Brain pericyte (primary cell): Measurements from ENCODE around the gene CENPU.
"Not testable (repeated sequence)": the region's sequence is repeated elsewhere in the genome, so short reads cannot be mapped to it uniquely, and the experiment has no call there.

Source experiments
- DNase-seq: peaks from one replicate; pipeline ENCODE4 v3.0.0-alpha.2; 2012; ENCODE audit warnings: low read depth, low spot score

Gene CENPU

DNA sequence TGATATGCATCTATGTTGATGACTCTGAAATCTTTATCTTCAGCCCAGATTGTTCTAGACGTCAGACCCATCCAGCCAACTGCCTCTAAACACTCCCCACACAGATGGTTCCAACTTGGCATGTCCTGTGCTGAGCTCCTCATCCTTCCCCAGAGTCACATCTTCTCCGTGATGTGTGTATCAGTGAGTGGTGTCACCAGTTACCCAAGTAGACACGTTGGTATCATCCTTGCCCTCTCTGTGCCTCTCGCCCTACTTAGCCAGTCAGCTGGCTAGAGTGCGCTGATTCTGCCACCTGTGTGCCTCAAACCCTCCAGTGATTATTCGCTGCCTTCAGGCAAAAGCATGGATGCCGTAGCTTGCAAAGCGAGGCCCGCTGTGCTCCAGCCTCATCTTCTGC, 65.8 kb downstream of the CENPU start:
- DNase-seq, result no peak

DNA sequence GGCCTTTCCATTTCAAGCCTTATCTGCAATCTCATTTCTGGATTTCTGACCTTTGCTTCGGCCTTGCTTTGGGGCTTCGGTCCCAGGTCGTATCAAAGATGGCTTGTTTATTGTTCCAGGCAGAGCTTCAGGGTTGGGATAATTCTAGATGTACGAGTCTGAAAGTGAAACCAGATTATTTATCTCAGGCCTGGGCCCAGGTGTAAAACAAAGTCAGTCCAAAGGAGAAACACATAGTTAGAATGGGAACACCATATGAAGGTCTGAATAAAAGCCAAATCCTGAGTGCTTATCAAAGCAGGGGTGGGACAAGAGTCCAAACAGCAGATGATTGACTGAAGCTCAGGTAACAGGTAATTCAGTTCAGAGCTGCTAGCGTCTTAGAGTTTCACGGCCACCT, 67.2 kb downstream of the CENPU start:
- DNase-seq, result no peak

- DNase-seq, result no peak
Observed at GRCh38 chr4:184664445-184665210, 69.3 kb downstream of the CENPU start.

GRCh38 chr4:184662236-184662635, 71.7 kb downstream of the CENPU start:
- no peak for DNase-seq

- DNase-seq, result no peak
Observed at GRCh38 chr4:184660978-184661377, 72.9 kb downstream of the CENPU start.

- DNase-seq, result not testable (repeated sequence)
Observed at GRCh38 chr4:184657820-184658219, 76.1 kb downstream of the CENPU start.

DNA sequence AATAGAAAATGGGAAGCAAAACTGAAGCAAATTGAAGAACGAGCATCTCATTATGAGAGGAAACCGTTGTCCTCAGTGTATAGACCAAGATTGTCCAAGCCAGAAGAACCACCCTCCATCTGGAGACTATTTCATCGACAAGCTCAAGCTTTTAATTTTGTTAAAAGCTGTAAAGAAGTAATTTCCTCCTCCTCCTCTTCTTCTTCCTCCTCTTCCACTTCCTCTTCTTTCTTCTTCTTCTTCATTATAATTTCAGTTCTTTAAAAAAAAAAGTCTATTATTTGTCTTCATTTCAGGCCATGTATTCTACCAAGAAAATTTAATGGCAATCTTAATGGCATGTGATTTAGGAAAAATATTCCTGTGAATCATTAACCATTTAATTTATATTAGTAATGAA, 76.8 kb downstream of the CENPU start:
- no peak for DNase-seq

DNA sequence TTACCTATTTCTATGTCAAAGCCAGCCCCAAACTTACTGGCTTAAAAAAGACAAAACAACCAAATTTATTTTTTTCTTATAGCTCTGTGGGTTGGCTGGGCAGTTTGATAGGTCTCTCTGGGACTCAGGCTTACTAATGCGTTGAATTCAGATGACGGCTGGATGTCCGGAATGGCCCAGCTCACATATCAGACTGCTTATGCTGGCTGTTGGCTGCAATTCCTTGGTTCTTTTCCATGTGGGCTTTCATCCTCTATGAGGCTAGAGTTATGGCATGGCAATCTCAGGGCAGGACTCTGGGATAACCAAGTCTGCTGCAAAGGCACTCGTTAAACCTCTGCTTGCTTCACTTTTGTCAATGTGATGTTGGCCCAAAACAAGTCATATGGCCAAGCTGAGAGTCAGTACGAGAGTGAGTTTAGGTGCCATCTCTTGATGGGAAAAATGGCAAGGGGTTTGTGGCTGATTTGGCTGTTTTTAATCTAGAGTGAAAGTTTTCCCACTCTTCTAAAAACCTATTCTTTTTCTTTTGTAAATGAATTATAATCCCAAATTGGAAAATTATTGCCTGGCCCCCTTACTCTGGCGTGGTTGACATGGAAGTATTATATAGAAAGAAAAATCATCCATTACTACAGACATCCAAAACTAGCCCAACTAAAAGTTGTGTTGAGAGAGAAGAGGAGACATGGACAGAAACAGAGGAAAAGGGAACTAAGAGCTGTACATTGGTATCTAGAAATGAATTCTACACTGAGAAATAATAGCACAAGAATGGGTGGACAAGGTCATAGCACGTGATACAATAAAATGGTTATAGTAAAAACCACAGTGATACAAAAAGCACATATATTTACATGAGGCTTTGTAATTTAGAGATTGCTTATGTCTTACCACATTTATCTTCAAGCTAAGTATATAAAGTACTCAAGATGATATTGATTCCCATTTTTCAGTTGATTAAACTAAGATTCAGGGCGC, 77.7 kb downstream of the CENPU start:
- DNase-seq, result no peak

DNA sequence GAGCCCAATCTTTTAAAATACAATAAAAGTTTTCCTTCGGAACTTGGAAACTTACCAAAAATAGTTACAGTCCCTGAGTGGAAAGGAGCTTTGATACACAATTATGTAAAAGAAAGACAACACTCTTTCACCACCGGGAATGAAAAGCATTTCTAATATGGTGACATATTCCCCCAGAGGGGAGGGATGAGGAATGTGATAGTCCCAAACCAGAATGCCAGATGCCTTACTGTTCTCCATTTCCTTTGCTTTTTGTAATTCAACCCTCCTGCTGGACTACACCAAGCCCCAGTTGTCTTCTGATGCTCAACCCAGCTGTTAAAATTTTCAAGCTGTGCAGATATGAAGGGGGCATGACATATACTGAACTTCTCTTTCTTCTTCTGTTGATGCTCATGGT, 80.2 kb downstream of the CENPU start:
- no peak for DNase-seq

DNA sequence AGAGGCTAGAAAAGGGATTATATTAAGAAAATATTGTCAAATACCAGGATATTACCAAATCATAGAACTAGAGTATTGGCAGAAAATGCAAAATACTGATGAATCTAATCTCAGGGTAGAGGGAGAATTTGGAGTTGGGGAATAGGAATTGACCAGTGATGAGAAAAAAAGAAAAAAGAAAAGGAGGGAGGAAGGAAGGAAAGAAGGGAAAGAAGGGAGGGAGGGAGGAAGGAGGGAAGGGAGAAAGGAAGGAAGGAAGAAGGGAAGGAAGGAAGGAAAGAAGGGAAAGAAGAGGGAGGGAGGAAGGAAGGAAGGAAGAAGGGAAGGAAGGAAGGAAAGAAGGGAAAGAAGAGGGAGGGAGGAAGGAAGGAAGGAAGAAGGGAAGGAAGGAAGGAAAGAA, 81.2 kb downstream of the CENPU start:
- not testable (repeated sequence) for DNase-seq

- DNase-seq, result no peak
Observed at GRCh38 chr4:184651899-184652298, 82.0 kb downstream of the CENPU start.

DNA sequence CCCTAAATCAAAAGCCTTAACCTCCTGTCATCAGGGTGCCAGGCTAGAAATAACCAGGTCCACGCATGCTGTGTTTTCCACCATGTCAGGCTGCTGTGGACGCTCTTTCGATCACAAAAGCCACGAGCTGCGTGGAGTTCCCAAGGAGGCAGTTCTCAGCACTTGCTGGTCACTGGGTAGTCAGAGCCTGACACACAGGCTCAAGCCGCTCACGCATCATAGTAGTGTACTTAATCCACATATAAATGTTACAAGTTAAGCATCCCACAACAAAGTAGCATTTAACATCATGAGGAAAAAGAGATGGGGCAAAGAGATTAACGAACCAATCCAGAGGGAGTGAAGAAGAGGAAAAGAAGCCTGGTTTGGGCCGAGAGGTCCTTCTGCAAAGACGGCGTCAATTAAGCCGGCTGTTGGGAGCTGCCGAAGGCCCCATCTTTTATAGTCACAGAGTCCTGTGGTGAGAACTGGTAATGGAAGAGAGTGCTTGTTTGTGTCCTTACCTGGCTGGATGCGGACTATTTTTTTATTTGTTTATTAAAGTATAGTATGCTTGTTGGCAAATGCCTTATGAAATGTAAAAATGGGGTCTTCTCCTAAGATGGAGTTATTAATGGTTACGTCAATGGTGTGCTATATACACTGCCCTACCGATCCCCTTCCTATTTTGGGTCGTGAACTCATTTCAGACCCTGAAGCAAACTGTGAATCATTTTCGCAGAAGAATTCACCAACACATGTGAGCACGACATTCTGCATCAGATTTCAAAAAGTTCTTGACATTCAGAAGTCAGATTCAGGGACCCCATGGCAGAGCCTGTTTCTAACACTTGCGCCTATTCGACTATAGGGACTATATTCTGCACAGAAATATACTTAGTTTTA, 83.7 kb downstream of the CENPU start:
- DNase-seq, result no peak

- peak; percentile 50 for DNase-seq
Observed at GRCh38 chr4:184649026-184649970, 84.6 kb downstream of the CENPU start, which contains the start of the genes CASP3 and PRIMPOL. Gene CASP3 (minus strand): TSS chr4:184649447. CDS start chr4:184638453, 10,994 bp downstream. Gene PRIMPOL (plus strand): TSS chr4:184649738. CDS start chr4:184657141, 7,403 bp downstream.

- no peak for DNase-seq
Observed at GRCh38 chr4:184648313-184649025, 85.4 kb downstream of the CENPU start.

DNA sequence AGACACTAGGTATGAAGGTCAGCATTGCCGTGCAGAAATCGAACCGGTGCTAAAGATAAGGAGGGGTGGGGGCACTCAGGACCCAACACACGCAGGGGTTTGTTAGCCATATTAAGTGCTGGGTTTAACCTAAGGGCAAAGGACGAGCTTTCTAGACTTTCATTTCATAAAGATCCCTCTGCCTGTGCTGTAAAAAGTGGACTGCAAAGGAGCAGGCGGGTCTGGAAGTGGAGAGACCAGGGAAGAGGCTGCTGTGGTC, 85.9 kb downstream of the CENPU start:
- DNase-seq, result no peak

GRCh38 chr4:184647266-184648053, 86.4 kb downstream of the CENPU start:
- no peak for DNase-seq

- no peak for DNase-seq
Observed at GRCh38 chr4:184645904-184646610, 87.8 kb downstream of the CENPU start.

GRCh38 chr4:184644553-184645307, 89.2 kb downstream of the CENPU start:
- DNase-seq, result no peak
